ENCODE data around the gene PRUNE2.
"Not testable (repeated sequence)": the region's sequence is repeated elsewhere in the genome, so short reads cannot be mapped to it uniquely, and the experiment has no call there.

The PRUNE2 gene

GRCh38 chr9:76598981-76599380, 306.9 kb downstream of the PRUNE2 start:
- no peak for DNase-seq (ENCODE audit: low read depth)
- no peak overlapping the region for H3K4me3 ChIP-seq (ENCODE audit: control insufficient read depth, low read depth, low read length)
- TF ChIP-seq CTCF (IDR thresholded peaks at IDR 0.05; ENCODE audit: control insufficient read depth, insufficient read depth, low read depth, low read length, missing control alignments) = no peak

- no peak overlapping the region for H3K4me3 ChIP-seq (ENCODE audit: control insufficient read depth, low read depth, low read length)
- no peak for TF ChIP-seq CTCF (IDR thresholded peaks at IDR 0.05; ENCODE audit: control insufficient read depth, insufficient read depth, low read depth, low read length, missing control alignments)
- DNase-seq (ENCODE audit: low read depth) = no peak
Measured at GRCh38 chr9:76595645-76596044, 310.3 kb downstream of the PRUNE2 start.

GRCh38 chr9:76594764-76595424, 311.0 kb downstream of the PRUNE2 start:
- no peak for DNase-seq (ENCODE audit: low read depth)
- no peak for TF ChIP-seq CTCF (IDR thresholded peaks at IDR 0.05; ENCODE audit: control insufficient read depth, insufficient read depth, low read depth, low read length, missing control alignments)
- no peak overlapping the region for H3K4me3 ChIP-seq (ENCODE audit: control insufficient read depth, low read depth, low read length)

GRCh38 chr9:76593961-76594735, 311.8 kb downstream of the PRUNE2 start:
- not testable (repeated sequence) for H3K4me3 ChIP-seq (ENCODE audit: control insufficient read depth, low read depth, low read length); DNase-seq (ENCODE audit: low read depth)

- no peak for DNase-seq (ENCODE audit: low read depth)
- H3K4me3 ChIP-seq (ENCODE audit: control insufficient read depth, low read depth, low read length) = no peak overlapping the region
- TF ChIP-seq CTCF (IDR thresholded peaks at IDR 0.05; ENCODE audit: control insufficient read depth, insufficient read depth, low read depth, low read length, missing control alignments) = no peak
Measured at GRCh38 chr9:76592974-76593347, 313.0 kb downstream of the PRUNE2 start.

- no peak for TF ChIP-seq CTCF (IDR thresholded peaks at IDR 0.05; ENCODE audit: control insufficient read depth, insufficient read depth, low read depth, low read length, missing control alignments)
- DNase-seq (ENCODE audit: low read depth) = peak; percentile 43
Measured at GRCh38 chr9:76592091-76592973, 313.6 kb downstream of the PRUNE2 start.

More at GRCh38 chr9:76592091-76592973, 313.6 kb downstream of the PRUNE2 start:
- H3K4me3 ChIP-seq (ENCODE audit: control insufficient read depth, low read depth, low read length) = no peak overlapping the region
